ENCODE results near the gene RECQL5. TPM values are rescaled to one million over a fixed set of nuclear protein-coding genes. Genes with fewer than 3 reads are reported as not detected.

The RECQL5 gene
- total RNA-seq = 16.5 and 19.5 TPM in 2 replicates

DNA sequence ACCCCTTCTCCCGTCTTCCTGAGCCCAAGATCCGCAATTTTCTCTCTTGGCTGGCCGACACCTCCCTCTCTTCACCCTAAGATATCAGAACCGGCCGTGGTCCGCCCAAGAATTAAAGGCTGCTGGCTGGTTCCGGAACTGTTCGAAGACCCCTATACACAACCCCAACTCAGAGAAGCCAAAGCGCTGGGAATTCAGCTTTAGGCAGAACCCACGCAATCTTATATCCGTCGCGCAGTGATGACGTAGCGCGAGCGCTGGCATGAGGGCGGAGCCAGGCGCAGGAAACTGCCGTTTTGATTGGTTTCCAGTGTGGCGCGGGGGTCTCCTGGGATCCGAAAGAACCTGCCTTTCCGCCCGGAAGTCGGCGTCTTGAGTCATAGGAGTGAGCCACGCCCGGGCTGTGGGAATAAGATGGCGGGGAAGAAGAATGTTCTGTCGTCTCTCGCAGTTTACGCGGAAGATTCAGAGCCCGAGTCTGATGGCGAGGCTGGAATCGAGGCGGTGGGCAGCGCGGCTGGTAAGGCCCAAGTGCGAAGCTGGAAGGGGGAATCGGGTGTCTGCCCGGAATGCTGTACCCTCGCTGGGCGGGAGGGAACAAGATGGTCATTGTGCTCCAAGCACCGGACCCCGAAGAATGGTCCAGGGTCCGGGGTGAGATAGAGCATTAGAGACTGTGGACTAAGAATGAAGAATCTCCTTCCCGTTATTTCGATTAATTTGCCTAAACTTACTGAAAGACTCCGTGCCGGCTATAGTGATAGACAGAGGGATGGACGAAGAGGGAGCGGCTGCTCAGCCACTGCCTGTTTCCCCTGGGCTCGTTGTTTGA, at the start of gene RECQL5, which contains the start of gene SAP30BP:
RECQL5 (minus strand) TSS at position 196 of the 832 bp plus-strand sequence. CDS start 597 bp downstream, outside the sequence.
SAP30BP (plus strand) TSS at position 380 of the 832 bp plus-strand sequence; CDS start at position 415, 35 bp downstream.

DNA sequence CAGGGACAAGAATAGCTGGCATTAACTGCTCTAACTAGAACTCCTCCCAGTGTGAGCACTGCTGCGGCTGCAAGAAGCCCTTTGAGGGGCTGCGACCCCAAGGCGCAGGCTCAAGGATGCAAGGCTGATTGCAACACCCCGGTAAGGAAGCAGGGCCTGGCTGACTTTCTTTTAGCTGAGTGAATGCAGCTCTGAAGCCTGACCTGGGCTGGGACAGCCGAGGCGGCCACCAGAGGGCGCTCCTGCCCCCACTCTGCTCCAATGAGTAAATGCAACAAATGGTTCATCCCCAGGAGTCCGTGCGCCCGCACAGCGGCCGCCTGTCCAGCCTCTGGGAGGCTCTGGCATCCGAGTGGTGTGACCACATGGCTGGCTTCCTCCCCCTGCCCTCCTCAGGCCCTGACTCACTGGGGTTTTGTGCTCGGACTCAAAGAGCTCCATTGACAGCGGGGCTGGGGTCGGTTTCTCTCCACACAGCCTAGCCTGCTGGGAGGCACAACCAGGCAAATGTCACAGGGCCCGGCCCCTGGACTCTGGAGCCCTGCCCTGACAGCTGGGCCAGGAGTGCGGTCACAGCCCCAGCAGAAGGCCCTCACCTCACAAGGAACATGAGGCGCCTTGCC, 34.0 kb downstream of the RECQL5 start, which contains the start of gene SMIM5:
SMIM5 (plus strand) TSS at position 572 of the 623 bp plus-strand sequence. CDS start 6,768 bp downstream, outside the sequence.

DNA sequence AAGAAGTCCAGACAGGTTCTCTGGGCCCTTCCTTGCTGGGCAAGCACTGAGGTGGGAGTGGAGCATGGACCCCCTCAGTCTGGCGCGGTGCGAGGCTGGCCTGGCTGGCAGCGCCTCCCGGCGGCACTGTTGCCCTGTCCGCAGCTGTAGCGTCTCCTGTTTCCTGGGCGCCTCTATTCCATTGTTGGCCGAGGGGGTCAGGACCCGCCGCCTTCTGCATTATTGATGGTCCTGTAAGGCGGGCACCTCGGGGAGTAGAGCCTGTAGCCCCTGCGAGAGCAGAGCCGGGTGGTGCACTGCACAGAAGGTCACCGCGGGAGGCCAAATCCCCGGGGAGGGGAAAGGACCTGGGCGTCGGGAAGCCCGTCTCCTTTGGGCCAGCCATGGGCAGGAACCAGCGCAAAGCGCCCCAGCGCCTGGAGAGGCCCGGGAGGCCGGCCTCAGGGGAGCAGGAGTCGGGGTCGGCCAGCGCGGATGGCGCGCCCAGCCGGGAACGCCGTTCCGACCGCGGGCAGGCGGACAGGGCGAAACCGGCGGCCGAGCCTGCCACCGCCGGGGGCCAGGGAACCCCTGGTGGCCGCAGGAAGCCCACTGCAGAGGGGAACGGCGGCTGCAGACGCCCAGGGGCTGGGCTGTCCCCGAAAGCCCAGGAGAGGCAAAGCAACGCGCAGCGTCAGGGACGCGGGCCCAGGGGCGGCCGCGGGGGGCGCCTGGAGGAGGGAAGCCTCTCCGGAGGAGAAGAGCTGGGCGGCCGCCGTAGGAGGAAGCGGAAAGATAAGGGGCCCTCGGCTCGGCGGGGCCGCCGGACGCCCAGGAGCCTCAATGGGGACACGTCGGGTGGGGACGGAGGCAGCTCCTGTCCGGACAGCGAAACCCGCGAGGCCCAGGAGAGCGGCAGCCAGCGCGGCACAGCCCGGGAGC, 79.0 kb downstream of the RECQL5 start, which contains the start of gene MYO15B:
MYO15B (plus strand) TSS at position 126 of the 921 bp plus-strand sequence; CDS start at position 384, 258 bp downstream.

Other genes starting within 250 kb of the RECQL5 start
- 42.5 and 51.1 TPM in 2 replicates for gene TMEM94, start 210.5 kb downstream of the RECQL5 start, total RNA-seq
- gene CASKIN2, start 151.6 kb downstream of the RECQL5 start, total RNA-seq = 12.2 and 15.9 TPM in 2 replicates
- 6.8 and 8.3 TPM in 2 replicates for gene TSEN54, start 150.6 kb downstream of the RECQL5 start, total RNA-seq
- 0.24 and 0.32 TPM in 2 replicates for gene LLGL2, start 141.5 kb downstream of the RECQL5 start, total RNA-seq
- 4.2 and 7.2 TPM in 2 replicates for gene MYO15B, start 79.4 kb downstream of the RECQL5 start, total RNA-seq
- gene SMIM5, start 33.7 kb downstream of the RECQL5 start, total RNA-seq = 0.16 and 0.24 TPM in 2 replicates
- 63.4 and 70.8 TPM in 2 replicates for gene SAP30BP, start 184 bp upstream of the RECQL5 start, total RNA-seq
- 9.6 and 39.8 TPM in 2 replicates for gene ITGB4, start 54.3 kb upstream of the RECQL5 start, total RNA-seq
- 50.0 and 56.8 TPM in 2 replicates for gene GALK1, start 98.0 kb upstream of the RECQL5 start, total RNA-seq
- gene UNK, start 117.7 kb upstream of the RECQL5 start, total RNA-seq = 26.0 and 28.1 TPM in 2 replicates
- gene UNC13D, start 177.2 kb upstream of the RECQL5 start, total RNA-seq = 0.97 and 1.2 TPM in 2 replicates
- gene WBP2, start 188.2 kb upstream of the RECQL5 start, total RNA-seq = 26.8 and 28.2 TPM in 2 replicates
- 35.9 and 40.7 TPM in 2 replicates for gene TRIM47, start 211.4 kb upstream of the RECQL5 start, total RNA-seq
- gene TRIM65, start 229.8 kb upstream of the RECQL5 start, total RNA-seq = 33.2 and 39.1 TPM in 2 replicates
- gene MRPL38, start 237.7 kb upstream of the RECQL5 start, total RNA-seq = 28.7 and 30.1 TPM in 2 replicates